Stomach smooth muscle (tissue), 2 donors: Measurements from ENCODE around the gene SPACA4.

Experiments
- H3K27ac ChIP-seq: one replicate; pipeline ENCODE4 v1.7.0; 2013; ENCODE audit warnings: mild to moderate bottlenecking, low read length, inconsistent platforms
- H3K27me3 ChIP-seq, 2 donors: one replicate each; pipeline ENCODE4 v1.7.0; 2013; ENCODE audit warnings: low read length in 2 of 2; ENCODE audit not compliant: insufficient read depth in 2 of 2, control insufficient read depth in 1 of 2
- H3K36me3 ChIP-seq, 2 donors: one replicate each; pipeline ENCODE4 v1.7.0; 2013; ENCODE audit warnings: low read length in 2 of 2; ENCODE audit not compliant: control insufficient read depth in 2 of 2, insufficient read depth in 2 of 2
- H3K4me1 ChIP-seq: one replicate; pipeline ENCODE4 v1.7.0; 2013; ENCODE audit warnings: low read length; ENCODE audit not compliant: control insufficient read depth, insufficient read depth
- H3K4me3 ChIP-seq, 2 donors: one replicate each; pipeline ENCODE4 v1.7.0; 2013; ENCODE audit warnings: low read length in 2 of 2
- H3K9ac ChIP-seq, 2 donors: one replicate each; pipeline ENCODE4 v1.7.0; 2013; ENCODE audit warnings: low read length in 2 of 2, mild to moderate bottlenecking in 1 of 2
- H3K9me3 ChIP-seq, 2 donors: one replicate each; pipeline ENCODE4 v1.7.0; 2013; ENCODE audit warnings: low read length in 2 of 2; ENCODE audit not compliant: control insufficient read depth in 2 of 2
- donor health status: healthy.
- donor health status: Pancreatic carcinoma.

The SPACA4 gene

DNA sequence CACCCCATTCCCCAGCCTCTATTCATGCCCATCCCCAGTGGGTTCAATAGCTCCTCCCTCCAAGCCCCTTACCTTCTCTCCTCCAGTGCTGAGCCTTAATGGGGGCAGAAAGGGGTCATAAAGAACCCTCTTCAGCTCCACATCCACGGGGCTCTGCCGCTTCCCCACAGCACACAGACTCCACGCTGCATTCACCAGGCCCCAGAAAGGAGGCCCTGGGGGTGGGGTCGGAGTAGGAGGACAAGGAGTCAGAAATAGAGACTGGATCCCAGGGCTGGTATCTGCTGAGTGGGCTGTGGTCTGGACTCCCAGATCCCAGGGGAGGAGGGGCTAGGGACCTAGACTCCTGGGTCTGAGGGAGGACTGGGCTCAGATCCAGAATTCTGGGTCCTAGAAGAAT is 37.8 kb downstream of the SPACA4 start:
- H3K27ac ChIP-seq, result no peak overlapping the region
- H3K9me3 ChIP-seq, result no peaks in the 10 kb centered on the region
- H3K27me3 ChIP-seq, result no peaks in the 10 kb centered on the region
- H3K4me3 ChIP-seq, result peak overlapping the region; percentile 79 to 87
- peaks cover 19% of the 10 kb centered on the region for H3K4me1 ChIP-seq
- peak overlapping the region; percentile 32 to 36 for H3K9ac ChIP-seq
- no peaks in the 10 kb centered on the region for H3K36me3 ChIP-seq

GRCh38 chr19:48644839-48645619 is 38.5 kb downstream of the SPACA4 start:
- H3K4me1 ChIP-seq, result peaks cover 16% of the 10 kb centered on the region
- peak overlapping the region; percentile 92 for H3K27ac ChIP-seq
- peak overlapping the region; percentile 79 to 87 for H3K4me3 ChIP-seq
- H3K36me3 ChIP-seq, result no peaks in the 10 kb centered on the region
- H3K9me3 ChIP-seq, result no peaks in the 10 kb centered on the region
- peak overlapping the region; percentile 76 for H3K9ac ChIP-seq
- no peaks in the 10 kb centered on the region for H3K27me3 ChIP-seq

DNA sequence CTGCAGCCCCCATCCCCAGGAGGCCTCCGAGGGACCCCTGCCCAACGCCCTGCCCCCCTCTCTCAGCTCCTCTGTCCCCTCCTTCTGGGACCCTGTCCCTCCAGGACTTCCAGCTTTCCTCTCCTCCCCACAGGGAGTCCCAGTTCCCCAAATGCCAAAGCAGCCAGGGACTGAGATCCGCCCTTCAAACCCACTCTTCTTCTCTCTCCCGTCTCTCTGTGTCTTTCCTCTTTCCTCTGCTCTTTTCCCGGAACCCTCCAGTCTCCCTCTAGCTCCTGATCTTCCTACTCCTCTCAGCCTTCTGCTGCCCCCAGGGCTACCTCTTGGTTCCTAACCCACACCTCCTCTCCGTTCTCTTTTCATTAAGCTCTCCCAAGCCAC is 39.1 kb downstream of the SPACA4 start:
- Histone ChIP-seq H3K36me3 (no peaks in the 10 kb centered on the region), H3K27ac (peak overlapping the region; percentile 92), H3K4me3 (peak overlapping the region; percentile 79 to 87), H3K9me3 (no peaks in the 10 kb centered on the region), H3K4me1 (peaks cover 16% of the 10 kb centered on the region), H3K27me3 (no peaks in the 10 kb centered on the region), H3K9ac (peak overlapping the region; percentile 76)

- Histone ChIP-seq H3K4me1 (peaks cover 16% of the 10 kb centered on the region), H3K27me3 (no peaks in the 10 kb centered on the region), H3K4me3 (peak within 1 kb of the TSS; percentile 79 to 87), H3K27ac (peak within 1 kb of the TSS; percentile 92), H3K9me3 (no peaks in the 10 kb centered on the region), H3K9ac (peak within 1 kb of the TSS; percentile 76), H3K36me3 (no peaks in the 10 kb centered on the region)
Observed at GRCh38 chr19:48646001-48646721, 39.6 kb downstream of the SPACA4 start, which contains the start of gene CA11. TSS of gene CA11 (minus strand) at chr19:48646187. CDS start at chr19:48645632, 555 bp downstream.

GRCh38 chr19:48646722-48647216 is 40.2 kb downstream of the SPACA4 start:
- Histone ChIP-seq H3K4me1 (peaks cover 16% of the 10 kb centered on the region), H3K36me3 (no peaks in the 10 kb centered on the region), H3K4me3 (peak overlapping the region in 1 of 2 donors; percentile 35), H3K9me3 (no peaks in the 10 kb centered on the region), H3K9ac (peak overlapping the region in 1 of 2 donors; percentile 76), H3K27ac (peak overlapping the region; percentile 92), H3K27me3 (no peaks in the 10 kb centered on the region)

DNA sequence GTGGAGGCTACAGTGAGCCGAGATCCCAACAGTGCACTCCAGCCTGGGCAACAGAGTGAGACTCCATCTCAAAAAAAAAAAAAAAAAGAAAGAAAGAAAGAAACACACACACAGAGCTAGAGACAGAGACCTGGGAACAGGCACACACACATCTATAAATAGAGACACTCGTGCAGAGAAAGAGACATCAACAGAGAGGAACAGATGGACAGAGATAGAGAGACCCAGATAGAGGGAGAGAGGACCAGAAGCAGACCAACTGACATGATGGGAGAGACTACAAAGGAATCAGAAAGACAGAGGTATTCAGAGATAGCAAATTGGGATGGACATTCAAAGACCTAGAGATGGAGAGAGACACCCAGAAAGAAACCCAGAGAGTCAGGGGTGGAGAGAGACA is 41.6 kb downstream of the SPACA4 start:
- no peaks in the 10 kb centered on the region for H3K36me3 ChIP-seq
- H3K4me1 ChIP-seq, result peaks cover 16% of the 10 kb centered on the region
- H3K9me3 ChIP-seq, result no peaks in the 10 kb centered on the region
- no peak overlapping the region for H3K4me3 ChIP-seq
- no peaks in the 10 kb centered on the region for H3K27me3 ChIP-seq
- no peak overlapping the region for H3K27ac ChIP-seq
- H3K9ac ChIP-seq, result no peak overlapping the region

DNA sequence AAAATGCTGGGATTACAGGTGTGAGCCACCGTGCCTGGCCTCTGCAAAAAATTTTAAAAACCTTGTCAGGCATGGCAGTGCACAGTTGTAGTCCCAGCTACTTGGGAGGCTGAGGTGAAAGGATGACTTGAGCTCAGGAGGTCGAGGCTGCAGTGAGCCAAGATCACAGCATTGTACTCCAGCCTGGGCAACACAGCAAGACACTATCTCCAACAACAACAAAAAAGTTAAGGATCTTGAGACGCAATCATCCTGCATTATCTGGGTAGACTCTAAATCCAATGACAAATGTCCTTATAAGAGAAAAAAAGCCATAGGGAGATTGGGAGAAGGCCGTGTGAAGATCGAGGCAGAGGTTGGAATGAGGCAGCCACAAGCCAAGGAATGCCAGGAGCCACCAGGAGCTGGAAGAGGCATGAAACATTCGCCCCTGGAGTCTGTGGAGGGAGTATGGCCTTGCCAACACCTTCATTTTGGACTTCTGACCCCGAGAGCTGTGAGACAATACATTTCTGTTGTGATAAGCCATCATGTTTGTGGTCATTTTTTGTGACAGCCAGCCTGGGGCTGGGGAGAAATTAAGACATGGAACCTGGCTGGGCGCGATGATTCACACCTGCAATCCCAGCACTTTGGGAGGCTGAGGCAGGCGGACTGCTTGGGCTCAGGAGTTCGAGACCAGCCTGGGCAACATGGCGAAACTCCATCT is 44.6 kb downstream of the SPACA4 start:
- no peak overlapping the region for H3K9ac ChIP-seq
- H3K9me3 ChIP-seq, result no peaks in the 10 kb centered on the region
- no peak overlapping the region for H3K4me3 ChIP-seq
- H3K27ac ChIP-seq, result no peak overlapping the region
- H3K27me3 ChIP-seq, result no peaks in the 10 kb centered on the region
- no peaks in the 10 kb centered on the region for H3K4me1 ChIP-seq
- no peaks in the 10 kb centered on the region for H3K36me3 ChIP-seq

GRCh38 chr19:48651683-48652048 is 45.1 kb downstream of the SPACA4 start:
- Histone ChIP-seq H3K9me3 (no peaks in the 10 kb centered on the region), H3K4me3 (no peak overlapping the region), H3K9ac (no peak overlapping the region), H3K36me3 (no peaks in the 10 kb centered on the region), H3K27ac (no peak overlapping the region), H3K4me1 (no peaks in the 10 kb centered on the region), H3K27me3 (no peaks in the 10 kb centered on the region)

- no peak overlapping the region for H3K4me3 ChIP-seq
- H3K9me3 ChIP-seq, result no peaks in the 10 kb centered on the region
- no peak overlapping the region for H3K9ac ChIP-seq
- H3K4me1 ChIP-seq, result no peaks in the 10 kb centered on the region
- no peak overlapping the region for H3K27ac ChIP-seq
- no peaks in the 10 kb centered on the region for H3K36me3 ChIP-seq
- H3K27me3 ChIP-seq, result no peaks in the 10 kb centered on the region
Observed at GRCh38 chr19:48654299-48655059, 47.9 kb downstream of the SPACA4 start.

DNA sequence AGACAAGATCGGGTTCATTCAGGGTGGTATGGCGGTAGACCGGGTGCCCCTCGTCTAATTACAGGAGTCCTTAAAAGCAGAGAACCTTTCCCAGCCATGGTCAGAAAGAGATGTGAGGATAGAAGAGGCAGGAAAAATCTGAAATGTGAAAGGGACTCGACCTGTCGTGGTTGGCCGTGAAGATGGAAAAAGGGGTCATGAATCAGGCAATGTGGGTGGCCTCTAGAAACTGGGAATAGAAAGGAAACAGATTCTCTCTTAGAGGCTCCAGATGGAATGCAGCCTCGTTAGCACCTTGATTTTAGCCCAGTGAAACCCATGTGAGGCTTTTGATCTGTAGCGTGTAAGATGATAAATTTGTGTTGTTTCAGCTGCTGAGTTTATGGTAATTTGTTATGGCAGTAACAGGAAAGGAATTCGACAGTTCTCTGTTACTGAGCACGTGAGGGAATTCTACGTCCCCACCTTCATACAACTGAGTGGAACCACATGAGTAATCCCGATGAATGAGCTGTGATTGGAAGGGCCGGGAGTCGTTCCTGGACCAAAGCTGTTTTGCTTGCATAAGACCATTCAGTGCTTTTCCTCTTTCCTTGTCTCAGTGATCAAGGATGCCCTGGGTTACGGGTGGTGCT is 50.4 kb downstream of the SPACA4 start:
- H3K27me3 ChIP-seq, result no peaks in the 10 kb centered on the region
- H3K4me3 ChIP-seq, result no peak overlapping the region
- H3K36me3 ChIP-seq, result no peaks in the 10 kb centered on the region
- H3K4me1 ChIP-seq, result peaks cover 5% of the 10 kb centered on the region
- H3K27ac ChIP-seq, result no peak overlapping the region
- H3K9ac ChIP-seq, result no peak overlapping the region
- H3K9me3 ChIP-seq, result no peaks in the 10 kb centered on the region
